Panc1 (cell line): ENCODE results near the gene FYB2. TPM values are rescaled to one million over a fixed set of nuclear protein-coding genes. Genes with fewer than 3 reads are reported as not detected.

Experiments used
- ATAC-seq: fragments of 200-7000 bp; cut with Tn5 transposase; 2 replicates; pipeline ENCODE4 v1.9.1; 2020; ENCODE audit warnings: mild to moderate bottlenecking, moderate library complexity
- BruUV-seq: library from RNA; stranded (reverse); fragments of 400-500 nt; replicated peaks from 2 replicates; lab custom pipeline; 2021; lab: Mats Ljungman, UMichigan
- CTCF ChIA-PET: fragments of 300-600 bp; sonication (Branson Sonifier 250); formaldehyde crosslinking; loops from one replicate; lab custom pipeline; 2022; ENCODE audit warnings: antibody characterized with exemption; lab: Charles Lee
- POLR2A ChIA-PET: fragments of 300-600 bp; sonication (Branson Sonifier 250); formaldehyde crosslinking; loops from one replicate; lab custom pipeline; 2022; ENCODE audit warnings: antibody characterized with exemption; lab: Charles Lee
- DNase-seq: peaks from one replicate; pipeline ENCODE4 v3.0.0-alpha.2; 2010; ENCODE audit warnings: low read depth, low spot score
- H3K27ac ChIP-seq: 2 replicates; pipeline ENCODE4 v1.5.1; 2011; ENCODE audit warnings: mild to moderate bottlenecking, low read length, inconsistent platforms
- H3K27me3 ChIP-seq: fragments of 200-500 bp; sonication (Bioruptor generic); 2 replicates; pipeline ENCODE4 v1.6.0; 2014; ENCODE audit warnings: low read length, inconsistent platforms; ENCODE audit not compliant: control insufficient read depth, insufficient read depth
- H3K36me3 ChIP-seq: fragments of 200-500 bp; sonication (Bioruptor generic); 2 replicates; pipeline ENCODE4 v1.5.1; 2014; ENCODE audit warnings: inconsistent platforms, mild to moderate bottlenecking, low read length, moderate library complexity; ENCODE audit not compliant: control insufficient read depth, insufficient read depth
- H3K4me1 ChIP-seq: 2 replicates; pipeline ENCODE4 v1.5.1; 2011; ENCODE audit warnings: inconsistent platforms, mild to moderate bottlenecking, low read length, moderate library complexity; ENCODE audit not compliant: control insufficient read depth, insufficient read depth
- H3K4me3 ChIP-seq, 2 experiments: 2 replicates each; pipeline ENCODE4 v1.5.1; 2011 to 2012; ENCODE audit warnings: low read depth in 2 of 2, low read length in 2 of 2, mild to moderate bottlenecking in 2 of 2, inconsistent platforms in 1 of 2, moderate library complexity in 1 of 2
- H3K9me3 ChIP-seq: fragments of 200-500 bp; sonication (Bioruptor generic); 2 replicates; pipeline ENCODE4 v1.5.1; 2014; ENCODE audit warnings: low read depth, mild to moderate bottlenecking, inconsistent platforms, low read length, moderate library complexity; ENCODE audit not compliant: control insufficient read depth, insufficient read depth
- CTCF ChIP-seq: fragments of 450-650 bp; IDR thresholded peaks from 2 replicates; pipeline ENCODE4 v1.5.1; 2017; ENCODE audit warnings: mild to moderate bottlenecking
- POLR2AphosphoS5 ChIP-seq: IDR thresholded peaks from 2 replicates; pipeline ENCODE4 v1.6.1; 2012; ENCODE audit warnings: mild to moderate bottlenecking, low read depth, low read length, moderate library complexity
- REST ChIP-seq, 2 experiments: IDR thresholded peaks; 2 replicates each; pipeline ENCODE4 v1.6.1; 2011 to 2012; ENCODE audit warnings: low read depth in 2 of 2, control low read depth in 1 of 2, low read length in 1 of 2, mild to moderate bottlenecking in 1 of 2, moderate library complexity in 1 of 2; ENCODE audit not compliant: insufficient read depth in 1 of 2
- SIN3A ChIP-seq: IDR thresholded peaks from 2 replicates; pipeline ENCODE4 v1.6.1; 2012; ENCODE audit warnings: low read depth, mild to moderate bottlenecking, low read length, moderate library complexity, borderline replicate concordance; ENCODE audit not compliant: insufficient read depth
- TCF7L2 ChIP-seq: IDR thresholded peaks from 2 replicates; pipeline ENCODE4 v1.6.1; 2011; ENCODE audit warnings: mild to moderate bottlenecking, low read depth, low read length, inconsistent platforms
- in situ Hi-C: cut with HindIII; loops from 2 replicates; pipeline ENCODE4 v1.10.0; 2016; ENCODE audit warnings: low sequenced_read_pairs, low pct_unique_long_range_greater_than_20kb
- intact Hi-C: fragments of 100-400 bp; cut with micrococcal nuclease; formaldehyde crosslinking; loops from one replicate; pipeline ENCODE4 v1.10.0; 2022; ENCODE audit not compliant: unreplicated experiment
- total RNA-seq: library from RNA; stranded (reverse); gene quantifications from one replicate; pipeline ENCODE4 v1.2.1, GENCODE V29; 2021; ENCODE audit not compliant: unreplicated experiment

The FYB2 gene
- total RNA-seq, 1 experiment from 2014 or later = 0.49 TPM

- no peaks in the 10 kb centered on the region for H3K36me3 ChIP-seq
- no peak overlapping the region for H3K27ac ChIP-seq
- H3K4me3 ChIP-seq = no peak overlapping the region
- in situ Hi-C loops = no loop called here
- no peaks in the 10 kb centered on the region for H3K9me3 ChIP-seq
- no peaks in the 10 kb centered on the region for H3K4me1 ChIP-seq
- ChIA-PET CTCF (no interaction called here), POLR2A (no interaction called here)
- DNase-seq = no peak
- intact Hi-C loops = loop anchor here (10.0 kb wide), 1 partner anchor 1524 kb away; no protein-coding TSS in a partner anchor
- no peak for TF ChIP-seq SIN3A
- BruUV-seq = no TSS peak
- ATAC-seq = no peak
- peaks cover 8% of the 10 kb centered on the region for H3K27me3 ChIP-seq
These were observed 10.8 kb downstream of the FYB2 start for GRCh38 chr1:56808410-56808809.

GRCh38 chr1:56806804-56807203, 12.4 kb downstream of the FYB2 start:
- H3K27me3 ChIP-seq = peaks cover 2% of the 10 kb centered on the region
- no peak overlapping the region for H3K27ac ChIP-seq
- TF ChIP-seq POLR2AphosphoS5 (no peak), SIN3A (no peak), REST (IDR thresholded peaks at IDR 0.05; ENCODE audit: insufficient read depth in 1 of 2, low read depth in 2 of 2, low read length in 1 of 2) (no peak), TCF7L2 (no peak)
- no peaks in the 10 kb centered on the region for H3K9me3 ChIP-seq
- H3K36me3 ChIP-seq = no peaks in the 10 kb centered on the region
- CTCF ChIA-PET = no interaction called here
- no peak for DNase-seq
- in situ Hi-C loops (no loop called here), intact Hi-C loops (loop anchor here (10.0 kb wide), 1 partner anchor 1522 kb away; no protein-coding TSS in a partner anchor)
- POLR2A ChIA-PET = no interaction called here
- BruUV-seq = no TSS peak
- no peaks in the 10 kb centered on the region for H3K4me1 ChIP-seq
- no peak overlapping the region for H3K4me3 ChIP-seq
- ATAC-seq = no peak

- no TSS peak for BruUV-seq
- intact Hi-C loops (loop anchor here (10.0 kb wide), 1 partner anchor 1519 kb away; no protein-coding TSS in a partner anchor), in situ Hi-C loops (no loop called here)
- Histone ChIP-seq H3K4me3 (no peak overlapping the region), H3K36me3 (no peaks in the 10 kb centered on the region), H3K27me3 (no peaks in the 10 kb centered on the region; the same call in none of the 2 replicates), H3K9me3 (no peaks in the 10 kb centered on the region), H3K4me1 (no peaks in the 10 kb centered on the region), H3K27ac (no peak overlapping the region)
- ATAC-seq (peak; percentile 89), DNase-seq (peak; percentile 32)
- POLR2A ChIA-PET = no interaction called here
- CTCF ChIA-PET = interaction anchor here (0.6 kb wide), 1 partner anchor 115 kb away, joined by 3 read pairs; no protein-coding TSS in a partner anchor
- TF ChIP-seq TCF7L2 (no peak), CTCF (peak; percentile 85)
These were observed 15.5 kb downstream of the FYB2 start for GRCh38 chr1:56803561-56804156.
